GM10248 (cell line): ENCODE measurements around the gene GAK.

Experiments
- CTCF ChIA-PET: fragments of 300-600 bp; sonication (Branson Sonifier 250); formaldehyde crosslinking; extraction: SDS; loops from one replicate; lab custom pipeline; 2021; ENCODE audit warnings: antibody characterized with exemption; lab: Yijun Ruan, JAX
- POLR2A ChIA-PET: fragments of 350-650 bp; sonication (Branson Sonifier 250); formaldehyde crosslinking; extraction: SDS; loops from one replicate; lab custom pipeline; 2020; ENCODE audit warnings: antibody characterized with exemption; lab: Yijun Ruan, JAX
- DNase-seq: peaks from one replicate; pipeline ENCODE4 v3.0.0; 2012; ENCODE audit errors: extremely low spot score
- CTCF ChIP-seq: IDR thresholded peaks from 2 replicates; pipeline ENCODE4 v1.5.1; 2012; ENCODE audit warnings: mild to moderate bottlenecking, low read depth; ENCODE audit errors: extremely low read depth, missing control alignments, control extremely low read depth

Gene GAK

GRCh38 chr4:853416-853781 lies 78.7 kb downstream of the GAK start:
- POLR2A ChIA-PET: no interaction called here
- CTCF ChIA-PET: no interaction called here
- no peak for TF ChIP-seq CTCF
- DNase-seq: no peak

- no peak for DNase-seq
- TF ChIP-seq CTCF: no peak
- CTCF ChIA-PET: no interaction called here
- POLR2A ChIA-PET: no interaction called here
Measured at GRCh38 chr4:851701-852430, 80.2 kb downstream of the GAK start.

- ChIA-PET CTCF (interaction anchor here (1.0 kb wide), 1 partner anchor 11 kb away, joined by 4 read pairs; no protein-coding TSS in a partner anchor), POLR2A (no interaction called here)
- no peak for TF ChIP-seq CTCF
- DNase-seq: no peak
Measured at GRCh38 chr4:850323-850945, 81.7 kb downstream of the GAK start.

- no peak for TF ChIP-seq CTCF
- CTCF ChIA-PET: interaction anchor here (1.5 kb wide), 1 partner anchor 13 kb away, joined by 4 read pairs; no protein-coding TSS in a partner anchor
- POLR2A ChIA-PET: no interaction called here
Measured at GRCh38 chr4:849478-850175, 82.5 kb downstream of the GAK start.

GRCh38 chr4:848803-849477 lies 83.2 kb downstream of the GAK start:
- POLR2A ChIA-PET: no interaction called here

More at GRCh38 chr4:849478-850175, 82.5 kb downstream of the GAK start:
- DNase-seq: no peak

More at GRCh38 chr4:848803-849477, 83.2 kb downstream of the GAK start:
- no peak for TF ChIP-seq CTCF
- CTCF ChIA-PET: interaction anchor here (1.0 to 1.5 kb wide), 2 partner anchors 11 to 13 kb away, joined by 3 to 4 read pairs; no protein-coding TSS in a partner anchor
- no peak for DNase-seq
